ENCODE measurements around the gene RHOD. TPM values are rescaled to one million over a fixed set of nuclear protein-coding genes. Genes with fewer than 3 reads are reported as not detected.

Gene RHOD
- total and polyA plus RNA-seq, 2 donors (not counting 3 experiments of a cell fraction or from before 2014, with no cell fraction given), result 10.6 to 17.9 TPM

- ChIA-PET POLR2A (no interaction called here), CTCF (interaction anchor here (0.7 to 7.5 kb wide), 19 partner anchors 8 to 665 kb away, joined by 3 to 129 read pairs (median 4); no protein-coding TSS in a partner anchor)
- H3K9me3 ChIP-seq (replicated peaks; ENCODE audit: control insufficient read depth, insufficient read depth, low read length), result no peaks in the 10 kb centered on the region
- H3K9ac ChIP-seq (replicated peaks; ENCODE audit: extremely low read depth, insufficient read depth, low read length), result no peak overlapping the region
- peak; percentile 57 for DNase-seq (ENCODE audit: low read depth, low spot score)
- H3K79me2 ChIP-seq (ENCODE audit: control insufficient read depth, insufficient read depth, low read length), result no peaks in the 10 kb centered on the region
- BruUV-seq (replicated peaks), result no TSS peak
- TF ChIP-seq POLR2AphosphoS5 (IDR thresholded peaks at IDR 0.05; ENCODE audit: insufficient read depth, low read depth, low read length), result no peak
- TF ChIP-seq, protein P1, sequence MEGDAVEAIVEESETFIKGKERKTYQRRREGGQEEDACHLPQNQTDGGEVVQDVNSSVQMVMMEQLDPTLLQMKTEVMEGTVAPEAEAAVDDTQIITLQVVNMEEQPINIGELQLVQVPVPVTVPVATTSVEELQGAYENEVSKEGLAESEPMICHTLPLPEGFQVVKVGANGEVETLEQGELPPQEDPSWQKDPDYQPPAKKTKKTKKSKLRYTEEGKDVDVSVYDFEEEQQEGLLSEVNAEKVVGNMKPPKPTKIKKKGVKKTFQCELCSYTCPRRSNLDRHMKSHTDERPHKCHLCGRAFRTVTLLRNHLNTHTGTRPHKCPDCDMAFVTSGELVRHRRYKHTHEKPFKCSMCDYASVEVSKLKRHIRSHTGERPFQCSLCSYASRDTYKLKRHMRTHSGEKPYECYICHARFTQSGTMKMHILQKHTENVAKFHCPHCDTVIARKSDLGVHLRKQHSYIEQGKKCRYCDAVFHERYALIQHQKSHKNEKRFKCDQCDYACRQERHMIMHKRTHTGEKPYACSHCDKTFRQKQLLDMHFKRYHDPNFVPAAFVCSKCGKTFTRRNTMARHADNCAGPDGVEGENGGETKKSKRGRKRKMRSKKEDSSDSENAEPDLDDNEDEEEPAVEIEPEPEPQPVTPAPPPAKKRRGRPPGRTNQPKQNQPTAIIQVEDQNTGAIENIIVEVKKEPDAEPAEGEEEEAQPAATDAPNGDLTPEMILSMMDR (IDR thresholded peaks at IDR 0.05; ENCODE audit: extremely low read depth in 1 of 2, insufficient read depth in 1 of 2, low read depth in 1 of 2, low read length in 2 of 2), result peak; percentile 77 to 83
- no peaks in the 10 kb centered on the region for H3K9me1 ChIP-seq (replicated peaks; ENCODE audit: control insufficient read depth, extremely low read depth, insufficient read depth, low read length)
- FAIRE-seq, result peak; percentile 72
- dilution Hi-C loops (cut with MboI; ENCODE audit: extremely low pct_ligation_motif_present, low sequenced_read_pairs), result no loop called here
- H3K36me3 ChIP-seq (ENCODE audit: control insufficient read depth in 2 of 2, extremely low read depth in 1 of 2, insufficient read depth in 2 of 2, low read length in 2 of 2), result no peaks in the 10 kb centered on the region
- no peak overlapping the region for H2AFZ ChIP-seq (ENCODE audit: low read depth, low read length)
- H4K20me1 ChIP-seq (replicated peaks; ENCODE audit: control insufficient read depth, extremely low read depth, insufficient read depth, low read length), result no peaks in the 10 kb centered on the region
- H3K27me3 ChIP-seq (ENCODE audit: control insufficient read depth in 2 of 2, insufficient read depth in 2 of 2, low read length in 2 of 2), result peaks cover 0 to 3% of the 10 kb centered on the region in 2 experiments
- H3K4me2 ChIP-seq (ENCODE audit: insufficient read depth, low read length), result no peak overlapping the region
- no peak overlapping the region for H3K4me3 ChIP-seq (replicated peaks in 1 of 3; ENCODE audit: insufficient read depth in 1 of 3, low read depth in 1 of 3, low read length in 3 of 3)
- peaks cover 23% of the 10 kb centered on the region for H3K4me1 ChIP-seq (ENCODE audit: control insufficient read depth, extremely low read depth, insufficient read depth, low read length)
- intact Hi-C loops (cut with micrococcal nuclease), result loop anchor here (1.0 kb wide), 1 partner anchor 17 kb away; no protein-coding TSS in a partner anchor
- no peak overlapping the region for H3K27ac ChIP-seq (ENCODE audit: insufficient read depth, low read depth, low read length)
Measured at GRCh38 chr11:67053896-67054329, 2.7 kb upstream of the RHOD start.

DNA sequence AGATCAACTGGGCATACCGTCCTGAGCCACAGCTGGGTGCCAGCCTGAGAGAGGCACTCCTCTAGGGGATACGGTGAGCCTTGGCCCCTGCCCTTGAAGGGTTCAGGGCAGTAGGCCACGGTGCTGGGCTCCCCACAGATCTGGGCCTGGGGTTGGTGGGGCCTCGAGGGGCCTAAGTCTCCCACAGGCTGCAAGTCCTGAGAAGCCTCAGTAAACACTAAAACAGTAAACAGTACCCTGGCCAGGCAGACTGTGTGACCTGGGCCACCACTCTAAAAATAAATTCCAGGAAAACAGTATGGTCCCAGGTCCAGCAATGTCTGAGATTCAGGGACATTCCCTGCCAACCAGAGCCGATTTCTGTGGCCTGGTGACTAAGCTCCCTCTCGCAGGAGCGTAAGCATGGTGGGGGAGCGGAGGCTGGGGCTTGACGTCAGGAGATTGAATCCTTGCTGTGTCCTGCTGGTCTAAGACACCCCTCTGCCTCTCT, 2.3 kb upstream of the RHOD start:
- POLR2A ChIA-PET, result no interaction called here
- CTCF ChIA-PET, result interaction anchor here (0.7 to 7.5 kb wide), 21 partner anchors 8 to 665 kb away, joined by 3 to 129 read pairs (median 4); no protein-coding TSS in a partner anchor

More for the DNA sequence above, 2.3 kb upstream of the RHOD start:
- no peak overlapping the region for H3K27ac ChIP-seq (ENCODE audit: insufficient read depth, low read depth, low read length)
- intact Hi-C loops (cut with micrococcal nuclease) (loop anchor here (1.0 kb wide), 1 partner anchor 17 kb away; no protein-coding TSS in a partner anchor), dilution Hi-C loops (cut with MboI; ENCODE audit: extremely low pct_ligation_motif_present, low sequenced_read_pairs) (no loop called here)
- H3K27me3 ChIP-seq (ENCODE audit: control insufficient read depth in 2 of 2, insufficient read depth in 2 of 2, low read length in 2 of 2), result peaks cover 0 to 3% of the 10 kb centered on the region in 2 experiments
- BruUV-seq (replicated peaks), result no TSS peak
- no peak overlapping the region for H3K4me3 ChIP-seq (replicated peaks in 1 of 3; ENCODE audit: insufficient read depth in 1 of 3, low read depth in 1 of 3, low read length in 3 of 3)
- DNase-seq (ENCODE audit: low read depth, low spot score) (no peak), FAIRE-seq (no peak)
- no peaks in the 10 kb centered on the region for H3K9me3 ChIP-seq (replicated peaks; ENCODE audit: control insufficient read depth, insufficient read depth, low read length)
- H3K36me3 ChIP-seq (ENCODE audit: control insufficient read depth in 2 of 2, extremely low read depth in 1 of 2, insufficient read depth in 2 of 2, low read length in 2 of 2), result no peaks in the 10 kb centered on the region
- peaks cover 23% of the 10 kb centered on the region for H3K4me1 ChIP-seq (ENCODE audit: control insufficient read depth, extremely low read depth, insufficient read depth, low read length)
- H2AFZ ChIP-seq (ENCODE audit: low read depth, low read length), result no peak overlapping the region
- no peak for TF ChIP-seq MYC (IDR thresholded peaks at IDR 0.05; ENCODE audit: low read depth, low read length)
- no peak for TF ChIP-seq JUN (IDR thresholded peaks at IDR 0.05; ENCODE audit: borderline replicate concordance, insufficient read depth, insufficient read length, low read depth)
- no peak for TF ChIP-seq FOS (IDR thresholded peaks at IDR 0.05; ENCODE audit: borderline replicate concordance, insufficient read depth, low read length)
- TF ChIP-seq, protein P2, sequence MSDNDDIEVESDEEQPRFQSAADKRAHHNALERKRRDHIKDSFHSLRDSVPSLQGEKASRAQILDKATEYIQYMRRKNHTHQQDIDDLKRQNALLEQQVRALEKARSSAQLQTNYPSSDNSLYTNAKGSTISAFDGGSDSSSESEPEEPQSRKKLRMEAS (IDR thresholded peaks at IDR 0.05; ENCODE audit: insufficient read depth, insufficient read length), result no peak
- no peak for TF ChIP-seq POLR2AphosphoS5 (IDR thresholded peaks at IDR 0.05; ENCODE audit: insufficient read depth, low read depth, low read length)
- TF ChIP-seq, protein P1 (IDR thresholded peaks at IDR 0.05; ENCODE audit: extremely low read depth in 1 of 2, insufficient read depth in 1 of 2, low read depth in 1 of 2, low read length in 2 of 2), result no peak
- TF ChIP-seq POLR2A (IDR thresholded peaks at IDR 0.05; ENCODE audit: low read depth, low read length), result no peak
- no peaks in the 10 kb centered on the region for H3K79me2 ChIP-seq (ENCODE audit: control insufficient read depth, insufficient read depth, low read length)
- no peak overlapping the region for H3K9ac ChIP-seq (replicated peaks; ENCODE audit: extremely low read depth, insufficient read depth, low read length)
- no peaks in the 10 kb centered on the region for H4K20me1 ChIP-seq (replicated peaks; ENCODE audit: control insufficient read depth, extremely low read depth, insufficient read depth, low read length)
- no peaks in the 10 kb centered on the region for H3K9me1 ChIP-seq (replicated peaks; ENCODE audit: control insufficient read depth, extremely low read depth, insufficient read depth, low read length)
- no peak overlapping the region for H3K4me2 ChIP-seq (ENCODE audit: insufficient read depth, low read length)
